Stimulated activated CD4-positive, alpha-beta T cell treated with anti-CD3 and anti-CD28 coated beads, Interleukin-15, amount 100 ng/mL, for 1 hour (primary cell): Measurements from ENCODE around the gene PGM5.
"Not testable (repeated sequence)": the region's sequence is repeated elsewhere in the genome, so short reads cannot be mapped to it uniquely, and the experiment has no call there.

Source experiments
- DNase-seq, 2 donors: peaks; one replicate each; pipeline ENCODE4 v3.0.0-alpha.2; 2020; ENCODE audit warnings: low read depth in 1 of 2, low spot score in 1 of 2

The PGM5 gene

GRCh38 chr9:68356380-68357118 lies at the start of gene PGM5:
Gene PGM5 (plus strand): TSS chr9:68356611. CDS start chr9:68357128, 517 bp downstream.
- DNase-seq: not testable (repeated sequence)

- not testable (repeated sequence) for DNase-seq
Observed at GRCh38 chr9:68307127-68307526, 49.3 kb upstream of the PGM5 start.

GRCh38 chr9:68307654-68308053 lies 48.8 kb upstream of the PGM5 start:
- DNase-seq: not testable (repeated sequence)

GRCh38 chr9:68311208-68311607 lies 45.2 kb upstream of the PGM5 start:
- DNase-seq: not testable (repeated sequence)

- not testable (repeated sequence) for DNase-seq
Observed at GRCh38 chr9:68318209-68318608, 38.2 kb upstream of the PGM5 start.

- DNase-seq: not testable (repeated sequence)
Observed at GRCh38 chr9:68323749-68324148, 32.7 kb upstream of the PGM5 start.

- not testable (repeated sequence) for DNase-seq
Observed at GRCh38 chr9:68324518-68324917, 31.9 kb upstream of the PGM5 start.

GRCh38 chr9:68329106-68329505 lies 27.3 kb upstream of the PGM5 start:
- not testable (repeated sequence) for DNase-seq

- not testable (repeated sequence) for DNase-seq
Observed at GRCh38 chr9:68330531-68331173, 25.8 kb upstream of the PGM5 start.

- not testable (repeated sequence) for DNase-seq
Observed at GRCh38 chr9:68332122-68332521, 24.3 kb upstream of the PGM5 start.

- DNase-seq: not testable (repeated sequence)
Observed at GRCh38 chr9:68335935-68336334, 20.5 kb upstream of the PGM5 start.

GRCh38 chr9:68336639-68337339 lies 19.6 kb upstream of the PGM5 start:
- not testable (repeated sequence) for DNase-seq

- DNase-seq: not testable (repeated sequence)
Observed at GRCh38 chr9:68338000-68338399, 18.4 kb upstream of the PGM5 start.

GRCh38 chr9:68342265-68343025 lies 14.0 kb upstream of the PGM5 start:
- not testable (repeated sequence) for DNase-seq

GRCh38 chr9:68343242-68343641 lies 13.2 kb upstream of the PGM5 start:
- DNase-seq: not testable (repeated sequence)

GRCh38 chr9:68343992-68344391 lies 12.4 kb upstream of the PGM5 start:
- not testable (repeated sequence) for DNase-seq

GRCh38 chr9:68351689-68352088 lies 4.7 kb upstream of the PGM5 start:
- DNase-seq: not testable (repeated sequence)

GRCh38 chr9:68355993-68356379 lies 425 bp upstream of the PGM5 start:
- DNase-seq: not testable (repeated sequence)

- not testable (repeated sequence) for DNase-seq
Observed at GRCh38 chr9:68357119-68357714, 806 bp downstream of the PGM5 start.

GRCh38 chr9:68366933-68367547 lies 10.6 kb downstream of the PGM5 start:
- DNase-seq: not testable (repeated sequence)
